H1 (cell line): ENCODE results near the gene BCL2L14. TPM values are rescaled to one million over a fixed set of nuclear protein-coding genes. Genes with fewer than 3 reads are reported as not detected.
A peak's percentile ranks its signal among the peaks of the same experiment; 100 is the strongest.

Experiments
- CTCF ChIA-PET: fragments of 300-600 bp; sonication (Branson Sonifier 250); formaldehyde crosslinking; loops from one replicate; lab custom pipeline; 2021; ENCODE audit not compliant: partially characterized antibody; lab: Charles Lee
- POLR2A ChIA-PET: fragments of 300-600 bp; sonication (Branson Sonifier 250); formaldehyde crosslinking; loops from one replicate; lab custom pipeline; 2021; ENCODE audit warnings: inconsistent platforms; ENCODE audit not compliant: partially characterized antibody; lab: Charles Lee
- DNase-seq, 2 experiments: peaks; one replicate each; pipeline versions ENCODE4 v3.0.0 to v3.0.0-alpha.2; 2010 to 2022; ENCODE audit warnings: low spot score in 2 of 2, low read depth in 1 of 2, mixed read lengths in 1 of 2
- FAIRE-seq: peaks from 2 replicates; lab custom pipeline; 2011; peaks lifted over from hg19 to GRCh38; lab: Jason Lieb, UNC
- H2AFZ ChIP-seq: 2 replicates; pipeline ENCODE4 v1.8.1; 2012; ENCODE audit warnings: low read length, inconsistent platforms
- H2AK5ac ChIP-seq: 2 replicates; pipeline ENCODE4 v1.6.1; 2013; ENCODE audit warnings: low read depth, low read length
- H2BK120ac ChIP-seq: replicated peaks from 2 replicates; pipeline ENCODE3; 2013; ENCODE audit warnings: low read depth, low read length, inconsistent platforms
- H2BK12ac ChIP-seq: 2 replicates; pipeline ENCODE4 v1.6.1; 2013; ENCODE audit warnings: low read depth, low read length
- H2BK15ac ChIP-seq: 2 replicates; pipeline ENCODE4 v1.6.1; 2013; ENCODE audit warnings: low read length
- H2BK20ac ChIP-seq: 2 replicates; pipeline ENCODE4 v1.6.1; 2013; ENCODE audit warnings: low read length
- H2BK5ac ChIP-seq: 2 replicates; pipeline ENCODE4 v1.6.1; 2013; ENCODE audit warnings: low read depth, low read length
- H3K14ac ChIP-seq: 2 replicates; pipeline ENCODE4 v1.6.1; 2013; ENCODE audit warnings: inconsistent platforms; ENCODE audit not compliant: insufficient read length
- H3K18ac ChIP-seq: 2 replicates; pipeline ENCODE4 v1.6.1; 2013; ENCODE audit warnings: low read length; ENCODE audit errors: extremely low read depth
- H3K23ac ChIP-seq: 2 replicates; pipeline ENCODE4 v1.6.1; 2013; ENCODE audit warnings: inconsistent platforms; ENCODE audit not compliant: insufficient read length
- H3K23me2 ChIP-seq: 2 replicates; pipeline ENCODE4 v1.6.1; 2013; ENCODE audit warnings: low read depth, low read length
- H3K27ac ChIP-seq: 2 replicates; pipeline ENCODE4 v1.6.1; 2011; ENCODE audit warnings: low read depth, low read length, inconsistent platforms
- H3K27me3 ChIP-seq, 4 experiments: replicated peaks in 1 of 4; 1 replicate in 1 of 4; 2 replicates in 3 of 4; pipeline versions ENCODE4 v1.6.1 to v1.8.1; 2011 to 2013; ENCODE audit warnings: low read length in 3 of 4, mild to moderate bottlenecking in 3 of 4, inconsistent platforms in 2 of 4, mixed read lengths in 2 of 4, moderate library complexity in 1 of 4; ENCODE audit not compliant: control insufficient read depth in 3 of 4, insufficient read depth in 3 of 4; ENCODE audit errors: extremely low read depth in 1 of 4
- H3K36me3 ChIP-seq, 4 experiments: 2 replicates each; pipeline versions ENCODE4 v1.6.1 to v1.8.1; 2011 to 2013; ENCODE audit warnings: mild to moderate bottlenecking in 4 of 4, low read length in 3 of 4, moderate library complexity in 2 of 4, control low read depth in 1 of 4, inconsistent platforms in 1 of 4; ENCODE audit not compliant: insufficient read depth in 4 of 4, control insufficient read depth in 2 of 4
- H3K4ac ChIP-seq: replicated peaks from 2 replicates; pipeline ENCODE3; 2013; ENCODE audit warnings: low read length, low read depth, mixed read lengths, inconsistent platforms; ENCODE audit not compliant: insufficient read length
- H3K4me1 ChIP-seq, 4 experiments: replicated peaks in 1 of 4; 1 replicate in 1 of 4; 2 replicates in 3 of 4; pipeline versions ENCODE4 v1.6.1 to v1.8.1; 2011 to 2013; ENCODE audit warnings: low read length in 3 of 4, inconsistent platforms in 2 of 4, mixed read lengths in 1 of 4; ENCODE audit not compliant: insufficient read depth in 4 of 4, control insufficient read depth in 3 of 4
- H3K4me2 ChIP-seq, 2 experiments: 2 replicates each; pipeline versions ENCODE4 v1.6.1 to v1.8.1; 2011 to 2013; ENCODE audit warnings: low read depth in 2 of 2, low read length in 2 of 2, control low read depth in 1 of 2, inconsistent platforms in 1 of 2, mild to moderate bottlenecking in 1 of 2; ENCODE audit not compliant: insufficient read depth in 1 of 2
- H3K4me3 ChIP-seq, 4 experiments: fragments of 200-600, 300-600 bp in 1 of 4; sonication (generic), shearing (Covaris generic), sonication (Bioruptor Twin) in 1 of 4; 2 replicates each; pipeline versions ENCODE4 v1.5.1 to v1.8.1; 2011 to 2016; ENCODE audit warnings: low read length in 4 of 4, low read depth in 3 of 4, control low read depth in 2 of 4, inconsistent platforms in 2 of 4, mild to moderate bottlenecking in 2 of 4, mixed read lengths in 1 of 4, moderate library complexity in 1 of 4; ENCODE audit not compliant: insufficient read depth in 2 of 4; ENCODE audit errors: extremely low read depth in 1 of 4
- H3K56ac ChIP-seq: replicated peaks from 2 replicates; pipeline ENCODE3; 2013; ENCODE audit warnings: low read depth, mild to moderate bottlenecking, mixed read lengths, low read length, inconsistent platforms; ENCODE audit not compliant: insufficient read length
- H3K79me1 ChIP-seq: 2 replicates; pipeline ENCODE4 v1.6.1; 2013; ENCODE audit warnings: low read depth, low read length, control low read depth
- H3K79me2 ChIP-seq, 2 experiments: 2 replicates each; pipeline versions ENCODE4 v1.6.1 to v1.8.1; 2012 to 2013; ENCODE audit warnings: low read length in 2 of 2, mild to moderate bottlenecking in 2 of 2, inconsistent platforms in 1 of 2; ENCODE audit not compliant: insufficient read depth in 2 of 2, control insufficient read depth in 1 of 2
- H3K9ac ChIP-seq, 4 experiments: replicated peaks in 1 of 4; 1 replicate in 1 of 4; 2 replicates in 3 of 4; pipeline versions ENCODE4 v1.6.1 to v1.8.1; 2011 to 2013; ENCODE audit warnings: low read depth in 3 of 4, low read length in 3 of 4, control low read depth in 2 of 4, mild to moderate bottlenecking in 2 of 4, moderate library complexity in 2 of 4, inconsistent platforms in 1 of 4; ENCODE audit errors: extremely low read depth in 1 of 4
- H3K9me3 ChIP-seq, 2 experiments: 2 replicates each; pipeline versions ENCODE4 v1.6.1 to v1.8.1; 2012 to 2013; ENCODE audit warnings: mild to moderate bottlenecking in 2 of 2, moderate library complexity in 2 of 2, control low read depth in 1 of 2, inconsistent platforms in 1 of 2, low read depth in 1 of 2, low read length in 1 of 2, mixed read lengths in 1 of 2; ENCODE audit not compliant: insufficient read depth in 2 of 2
- H4K20me1 ChIP-seq, 2 experiments: replicated peaks in 1 of 2; 2 replicates each; pipeline versions ENCODE3 to v1.8.1; 2011 to 2013; ENCODE audit warnings: inconsistent platforms in 2 of 2, low read length in 2 of 2, mild to moderate bottlenecking in 1 of 2; ENCODE audit not compliant: insufficient read depth in 2 of 2, control insufficient read depth in 1 of 2
- H4K5ac ChIP-seq: 2 replicates; pipeline ENCODE4 v1.6.1; 2013; ENCODE audit warnings: low read length, low read depth, mixed read lengths, inconsistent platforms; ENCODE audit not compliant: insufficient read length
- H4K8ac ChIP-seq: 2 replicates; pipeline ENCODE4 v1.8.0; 2013; ENCODE audit warnings: mild to moderate bottlenecking, moderate library complexity, low read length, inconsistent platforms; ENCODE audit not compliant: insufficient read depth; ENCODE audit errors: extremely low read depth
- H4K91ac ChIP-seq: replicated peaks from 2 replicates; pipeline ENCODE3; 2013; ENCODE audit warnings: low read length, mixed read lengths, inconsistent platforms; ENCODE audit not compliant: insufficient read length
- ATF2 ChIP-seq: IDR thresholded peaks from 2 replicates; pipeline ENCODE4 v1.6.1; 2012; ENCODE audit warnings: low read length, inconsistent platforms
- HDAC6 ChIP-seq: IDR thresholded peaks from one replicate; pipeline ENCODE4 v1.7.1; 2012; ENCODE audit warnings: low read depth, mild to moderate bottlenecking, inconsistent platforms, low read length, moderate library complexity
- RFX5 ChIP-seq: IDR thresholded peaks from 2 replicates; pipeline ENCODE4 v1.6.1; 2011; ENCODE audit warnings: low read depth, low read length, improper control_type of control experiment, borderline replicate concordance
- SIN3A ChIP-seq, 2 experiments: IDR thresholded peaks in 1 of 2; conservative IDR thresholded peaks in 1 of 2; 2 replicates each; pipeline ENCODE4 v1.6.1; 2011 to 2012; ENCODE audit warnings: low read length in 2 of 2, improper control_type of control experiment in 1 of 2, low read depth in 1 of 2, mild to moderate bottlenecking in 1 of 2
- SP1 ChIP-seq: IDR thresholded peaks from 2 replicates; pipeline ENCODE4 v1.6.1; 2011; ENCODE audit warnings: low read depth, low read length
- WGBS, 2 experiments: shearing (Covaris generic) in 1 of 2; methylation state at CpG; one replicate each; pipeline versions ENCODE4 v1.1.6 to v1.1.7; 2013 to 2015; ENCODE audit warnings: low lambda C conversion rate in 2 of 2, mixed read lengths in 2 of 2, inconsistent platforms in 1 of 2, low coverage in 1 of 2, missing lambda C conversion rate in 1 of 2; ENCODE audit not compliant: insufficient replicate concordance in 2 of 2, insufficient coverage in 1 of 2, insufficient read length in 1 of 2; ENCODE audit errors: extremely low coverage in 1 of 2, missing lambda C conversion rate in 1 of 2; 5-methylcytosine and 5-hydroxymethylcytosine counted together
- polyA plus RNA-seq, 7 experiments: library from polyadenylated mRNA; depleted of rRNA in 3 of 7; stranded (reverse) in 5 of 7; unstranded in 2 of 7; fragments of >200 nt in 5 of 7; fragments of 200-250 nt in 2 of 7; gene quantifications; 1 replicate in 5 of 7; 2 replicates in 1 of 7; 4 replicates in 1 of 7; pipeline versions ENCODE4 v1.2.1 to v1.2.3, GENCODE V29; 2011 to 2013; ENCODE audit warnings: missing spikeins in 2 of 7, mixed read lengths in 2 of 7
- total RNA-seq: library from RNA; stranded (reverse); fragmentation: NEBNext Ultra II Directional; extraction: Animal tissue kit (Norgen Biotek cat#: 25700); gene quantifications from 2 replicates; pipeline ENCODE4 v1.2.1, GENCODE V29; 2021

Gene BCL2L14
- total and polyA plus RNA-seq, 2 of the 8 experiments (the other 6 are each of a cell fraction or from before 2014, with no cell fraction given), result 0.80 to 2.4 TPM

GRCh38 chr12:12033824-12034223 is 36.9 kb upstream of the BCL2L14 start:
- H3K79me2 ChIP-seq, result no peaks in the 10 kb centered on the region
- H3K14ac ChIP-seq, result no peak overlapping the region
- H4K5ac ChIP-seq, result no peak overlapping the region
- no peaks in the 10 kb centered on the region for H4K20me1 ChIP-seq
- H3K27ac ChIP-seq, result no peak overlapping the region
- no peaks in the 10 kb centered on the region for H3K9me3 ChIP-seq
- no peak overlapping the region for H2AFZ ChIP-seq
- H2BK120ac ChIP-seq, result no peak overlapping the region
- no peak overlapping the region for H3K18ac ChIP-seq
- DNase-seq, result peak in 1 of 2 experiments; percentile 30
- H2AK5ac ChIP-seq, result no peak overlapping the region
- no peaks in the 10 kb centered on the region for H3K23me2 ChIP-seq
- H2BK12ac ChIP-seq, result no peak overlapping the region
- no peak overlapping the region for H3K4me3 ChIP-seq
- H2BK5ac ChIP-seq, result no peak overlapping the region
- peaks cover 0 to 3% (median 1%) of the 10 kb centered on the region in 4 experiments; a peak in 2 of 7 replicates for H3K4me1 ChIP-seq
- WGBS, 2 experiments, result 82% methylated on average over 5 of the region's 5 CpGs; no CpG with 5 or more reads in 1 of the 2 experiments
- no peak overlapping the region for H3K9ac ChIP-seq
- H3K4me2 ChIP-seq, result no peak overlapping the region; a peak in 1 of 4 replicates
- no peak overlapping the region for H2BK15ac ChIP-seq
- H3K36me3 ChIP-seq, result no peaks in the 10 kb centered on the region
- H3K27me3 ChIP-seq, result no peaks in the 10 kb centered on the region; a peak in 2 of 7 replicates
- no peaks in the 10 kb centered on the region for H3K79me1 ChIP-seq
- no peak overlapping the region for H3K4ac ChIP-seq
- ChIA-PET POLR2A (interaction anchor here (1.1 to 2.3 kb wide), 3 partner anchors 233 to 481 kb away, joined by 3 to 7 read pairs (median 4); partner anchors contain the start of gene LRP6), CTCF (interaction anchor here (0.6 to 3.8 kb wide), 32 partner anchors 8 to 696 kb away, joined by 3 to 43 read pairs (median 4); no protein-coding TSS in a partner anchor)
- no peak overlapping the region for H3K56ac ChIP-seq
- no peak for FAIRE-seq
- no peak overlapping the region for H2BK20ac ChIP-seq
- H4K8ac ChIP-seq, result no peak overlapping the region
- H4K91ac ChIP-seq, result no peak overlapping the region
- H3K23ac ChIP-seq, result no peak overlapping the region
- TF ChIP-seq ATF2 (no peak), HDAC6 (no peak), SIN3A (conservative IDR thresholded peaks at IDR 0.05 in 1 of 2, IDR thresholded peaks at IDR 0.05 in 1 of 2; ENCODE audit: low read depth in 1 of 2, low read length in 2 of 2) (no peak), RFX5 (no peak), SP1 (no peak)
